H9 (cell line): ENCODE measurements around the gene PKD2L1. TPM values are rescaled to one million over a fixed set of nuclear protein-coding genes. Genes with fewer than 3 reads are reported as not detected.

ENCODE experiments used
- DNase-seq: peaks from one replicate; pipeline ENCODE4 v3.0.0-alpha.2; 2017
- H2AFZ ChIP-seq: one replicate; pipeline ENCODE4 v1.6.1; 2013; ENCODE audit warnings: mild to moderate bottlenecking, low read length, control low read depth, moderate library complexity
- H2AK5ac ChIP-seq: 2 replicates; pipeline ENCODE4 v1.6.1; 2013; ENCODE audit warnings: low read length, control low read depth, mixed read lengths; ENCODE audit not compliant: insufficient read length
- H2BK120ac ChIP-seq: one replicate; pipeline ENCODE4 v1.6.1; 2013; ENCODE audit warnings: low read depth, mild to moderate bottlenecking, low read length, control low read depth, inconsistent platforms; ENCODE audit not compliant: poor library complexity, severe bottlenecking
- H2BK12ac ChIP-seq: 2 replicates; pipeline ENCODE4 v1.6.1; 2013; ENCODE audit warnings: low read length, control low read depth, mixed read lengths, low read depth; ENCODE audit not compliant: insufficient read length
- H2BK15ac ChIP-seq: 2 replicates; pipeline ENCODE4 v1.6.1; 2013; ENCODE audit warnings: low read depth, low read length, control low read depth
- H2BK20ac ChIP-seq: one replicate; pipeline ENCODE4 v1.6.1; 2013; ENCODE audit warnings: low read depth, mild to moderate bottlenecking, low read length, control low read depth, inconsistent platforms; ENCODE audit not compliant: poor library complexity, severe bottlenecking
- H2BK5ac ChIP-seq: 2 replicates; pipeline ENCODE4 v1.6.1; 2013; ENCODE audit warnings: low read length, control low read depth, mixed read lengths; ENCODE audit not compliant: insufficient read length
- H3K14ac ChIP-seq: 2 replicates; pipeline ENCODE4 v1.6.1; 2013; ENCODE audit warnings: low read length, control low read depth; ENCODE audit not compliant: insufficient read depth
- H3K18ac ChIP-seq: 2 replicates; pipeline ENCODE4 v1.6.1; 2013; ENCODE audit warnings: low read depth, mild to moderate bottlenecking, mixed read lengths, low read length, control low read depth; ENCODE audit not compliant: insufficient read length
- H3K23ac ChIP-seq: 2 replicates; pipeline ENCODE4 v1.6.1; 2013; ENCODE audit warnings: low read length, control low read depth, mixed read lengths, low read depth; ENCODE audit not compliant: insufficient read length
- H3K23me2 ChIP-seq: 2 replicates; pipeline ENCODE4 v1.6.1; 2013; ENCODE audit warnings: low read depth, mild to moderate bottlenecking, mixed read lengths, low read length, control low read depth; ENCODE audit not compliant: insufficient read length, poor library complexity, severe bottlenecking
- H3K27ac ChIP-seq: 2 replicates; pipeline ENCODE4 v1.5.1; 2013; ENCODE audit warnings: low read length, control low read depth, mixed read lengths, low read depth; ENCODE audit not compliant: insufficient read length
- H3K27me3 ChIP-seq: 2 replicates; pipeline ENCODE4 v1.6.1; 2013; ENCODE audit warnings: low read length, control low read depth, inconsistent platforms; ENCODE audit not compliant: insufficient read depth
- H3K4ac ChIP-seq: 2 replicates; pipeline ENCODE4 v1.6.1; 2013; ENCODE audit warnings: low read depth, mild to moderate bottlenecking, control low read depth, inconsistent platforms, low read length, moderate library complexity
- H3K4me1 ChIP-seq: 2 replicates; pipeline ENCODE4 v1.6.1; 2013; ENCODE audit warnings: low read length, control low read depth, inconsistent platforms; ENCODE audit not compliant: insufficient read depth
- H3K4me2 ChIP-seq: 2 replicates; pipeline ENCODE4 v1.6.1; 2013; ENCODE audit warnings: low read length, control low read depth, mixed read lengths; ENCODE audit not compliant: insufficient read length, insufficient read depth
- H3K56ac ChIP-seq: 2 replicates; pipeline ENCODE4 v1.6.1; 2013; ENCODE audit warnings: low read depth, mild to moderate bottlenecking, mixed read lengths, low read length, control low read depth; ENCODE audit not compliant: insufficient read length
- H3K79me1 ChIP-seq: 2 replicates; pipeline ENCODE4 v1.6.1; 2013; ENCODE audit warnings: low read depth, mild to moderate bottlenecking, moderate library complexity, low read length, control low read depth, inconsistent platforms; ENCODE audit not compliant: insufficient read depth, poor library complexity, severe bottlenecking
- H3K79me2 ChIP-seq: 2 replicates; pipeline ENCODE4 v1.6.1; 2013; ENCODE audit warnings: low read length, control low read depth, inconsistent platforms; ENCODE audit not compliant: insufficient read depth
- H3K9ac ChIP-seq: 2 replicates; pipeline ENCODE4 v1.6.1; 2013; ENCODE audit warnings: low read length, control low read depth, mixed read lengths; ENCODE audit not compliant: insufficient read length; ENCODE audit errors: extremely low read depth
- H3K9me3 ChIP-seq: one replicate; pipeline ENCODE4 v1.6.1; 2013; ENCODE audit warnings: low read depth, low read length, inconsistent platforms; ENCODE audit not compliant: control insufficient read depth
- H3T11ph ChIP-seq: one replicate; pipeline ENCODE4 v1.6.1; 2013; ENCODE audit warnings: mild to moderate bottlenecking, low read length, control low read depth, inconsistent platforms
- H4K20me1 ChIP-seq: one replicate; pipeline ENCODE4 v1.6.1; 2013; ENCODE audit not compliant: control insufficient read depth, insufficient read length, insufficient read depth
- H4K5ac ChIP-seq: 2 replicates; pipeline ENCODE4 v1.6.1; 2013; ENCODE audit warnings: low read depth, mild to moderate bottlenecking, mixed read lengths, low read length, control low read depth; ENCODE audit not compliant: insufficient read length
- H4K8ac ChIP-seq: replicated peaks from 2 replicates; pipeline ENCODE4 v1.6.1; 2013; ENCODE audit warnings: low read length, control low read depth, mixed read lengths, low read depth; ENCODE audit not compliant: insufficient read length
- H4K91ac ChIP-seq: 2 replicates; pipeline ENCODE4 v1.6.1; 2013; ENCODE audit warnings: low read depth, mild to moderate bottlenecking, moderate library complexity, mixed read lengths, low read length, control low read depth; ENCODE audit not compliant: insufficient read length
- H3K27ac Mint-ChIP-seq, 3 experiments: 2 replicates in 2 of 3; 3 replicates in 1 of 3; pipeline ENCODE4 v1.8.0; 2020 to 2021; ENCODE audit warnings: mixed read lengths in 3 of 3, mild to moderate bottlenecking in 1 of 3, moderate library complexity in 1 of 3
- H3K27me3 Mint-ChIP-seq: 2 replicates; pipeline ENCODE4 v1.8.0; 2021; ENCODE audit warnings: low read depth, mild to moderate bottlenecking, moderate library complexity, mixed read lengths
- H3K36me3 Mint-ChIP-seq, 3 experiments: 2 replicates in 2 of 3; 3 replicates in 1 of 3; pipeline ENCODE4 v1.8.0; 2020 to 2021; ENCODE audit warnings: low read depth in 3 of 3, mixed read lengths in 3 of 3; ENCODE audit not compliant: insufficient read depth in 1 of 3
- H3K4me1 Mint-ChIP-seq, 2 experiments: 2 replicates each; pipeline ENCODE4 v1.8.0; 2020; ENCODE audit warnings: mixed read lengths in 2 of 2
- H3K4me3 Mint-ChIP-seq, 2 experiments: 2 replicates in 1 of 2; 3 replicates in 1 of 2; pipeline ENCODE4 v1.8.0; 2020 to 2021; ENCODE audit warnings: mild to moderate bottlenecking in 2 of 2, mixed read lengths in 2 of 2, moderate library complexity in 1 of 2
- H3K9me3 Mint-ChIP-seq, 2 experiments: 2 replicates in 1 of 2; 3 replicates in 1 of 2; pipeline ENCODE4 v1.8.0; 2020; ENCODE audit warnings: mild to moderate bottlenecking in 2 of 2, mixed read lengths in 2 of 2, moderate library complexity in 1 of 2
- WGBS: extraction: QIAGEN DNeasy Blood & Tissue Kit; methylation state at CpG from one replicate; pipeline ENCODE4 v1.1.7; 2013; ENCODE audit warnings: missing lambda C conversion rate, low lambda C conversion rate, mixed read lengths; ENCODE audit not compliant: insufficient read length; ENCODE audit errors: extremely low coverage; 5-methylcytosine and 5-hydroxymethylcytosine counted together
- total RNA-seq: library from RNA; stranded (reverse); gene quantifications from 2 replicates; pipeline ENCODE4 v1.2.1, GENCODE V29; 2021
- TF ChIP-seq, protein P1 (sequence below): fragments of 200-600 bp; sonication (generic); conservative IDR thresholded peaks from 3 replicates; pipeline ENCODE4 v1.8.0; 2021; ENCODE audit warnings: antibody characterized with exemption, mild to moderate bottlenecking

Gene PKD2L1
- total RNA-seq, 1 experiment from 2014 or later = 0.20 TPM

DNA sequence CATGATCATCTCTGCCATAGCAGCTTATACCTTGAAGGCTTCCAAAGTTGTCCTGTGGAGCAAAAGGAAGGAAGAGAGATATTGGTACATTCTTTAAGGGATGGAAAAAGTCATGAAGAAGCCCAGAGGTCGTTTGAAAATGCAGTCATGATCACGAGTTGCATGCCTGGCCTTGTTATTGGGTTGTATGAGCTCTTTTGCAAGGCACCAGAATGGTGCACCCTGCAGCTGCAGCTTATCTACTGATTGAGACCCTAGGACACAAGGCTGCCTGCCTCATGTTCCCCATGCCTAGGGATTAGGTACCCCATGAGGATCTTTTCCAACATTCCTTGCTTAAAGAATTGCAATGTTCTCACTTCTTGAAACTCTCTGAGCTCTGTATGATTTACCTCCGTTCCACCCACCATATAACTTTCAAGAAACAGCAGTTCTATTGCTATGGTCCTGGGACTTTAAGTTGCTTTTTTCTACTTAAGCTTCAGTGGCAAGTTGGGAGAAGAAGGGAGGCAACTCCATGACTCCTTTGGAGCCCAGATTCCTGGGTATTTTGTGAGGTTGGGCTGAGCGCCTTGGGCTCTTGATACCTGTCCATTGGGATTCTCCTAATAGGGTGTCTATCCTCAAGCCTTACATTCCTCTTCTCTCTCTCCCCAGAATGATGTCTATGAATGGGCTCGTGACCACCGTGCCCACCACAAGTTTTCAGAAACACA lies 23.9 kb upstream of the PKD2L1 start:
- H4K91ac ChIP-seq = no peak overlapping the region
- no peak overlapping the region for H3K27ac ChIP-seq
- no peaks in the 10 kb centered on the region for H3K27me3 ChIP-seq
- H4K20me1 ChIP-seq = peaks cover 11% of the 10 kb centered on the region
- no peak overlapping the region for H2AFZ ChIP-seq
- Mint-ChIP-seq H3K4me1 (peaks cover 48 to 55% of the 10 kb centered on the region in 2 experiments), H3K36me3 (peaks cover 87 to 93% (median 93%) of the 10 kb centered on the region in 3 experiments), H3K27me3 (no peaks in the 10 kb centered on the region), H3K9me3 (no peaks in the 10 kb centered on the region; a peak in 1 of 5 replicates), H3K27ac (peak overlapping the region; percentile 34 to 51 (median 42); a peak in 3 of 7 replicates), H3K4me3 (no peak overlapping the region)
- no peak for DNase-seq
- H3K9me3 ChIP-seq = no peaks in the 10 kb centered on the region
- no peak overlapping the region for H3T11ph ChIP-seq
- no CpG with 5 or more reads among the region's 6 CpGs for whole genome bisulfite sequencing
- no peak overlapping the region for H3K9ac ChIP-seq
- no peaks in the 10 kb centered on the region for H3K23me2 ChIP-seq
- H2BK20ac ChIP-seq = no peak overlapping the region
- no peak overlapping the region for H2BK5ac ChIP-seq
- no peak overlapping the region for H2BK120ac ChIP-seq
- H2BK15ac ChIP-seq = no peak overlapping the region
- no peak overlapping the region for H3K56ac ChIP-seq
- no peak overlapping the region for H2BK12ac ChIP-seq
- H3K4me2 ChIP-seq = peak overlapping the region; percentile 21
- H4K5ac ChIP-seq = no peak overlapping the region
- no peak overlapping the region for H3K4ac ChIP-seq
- H3K23ac ChIP-seq = no peak overlapping the region
- TF ChIP-seq, protein P1, sequence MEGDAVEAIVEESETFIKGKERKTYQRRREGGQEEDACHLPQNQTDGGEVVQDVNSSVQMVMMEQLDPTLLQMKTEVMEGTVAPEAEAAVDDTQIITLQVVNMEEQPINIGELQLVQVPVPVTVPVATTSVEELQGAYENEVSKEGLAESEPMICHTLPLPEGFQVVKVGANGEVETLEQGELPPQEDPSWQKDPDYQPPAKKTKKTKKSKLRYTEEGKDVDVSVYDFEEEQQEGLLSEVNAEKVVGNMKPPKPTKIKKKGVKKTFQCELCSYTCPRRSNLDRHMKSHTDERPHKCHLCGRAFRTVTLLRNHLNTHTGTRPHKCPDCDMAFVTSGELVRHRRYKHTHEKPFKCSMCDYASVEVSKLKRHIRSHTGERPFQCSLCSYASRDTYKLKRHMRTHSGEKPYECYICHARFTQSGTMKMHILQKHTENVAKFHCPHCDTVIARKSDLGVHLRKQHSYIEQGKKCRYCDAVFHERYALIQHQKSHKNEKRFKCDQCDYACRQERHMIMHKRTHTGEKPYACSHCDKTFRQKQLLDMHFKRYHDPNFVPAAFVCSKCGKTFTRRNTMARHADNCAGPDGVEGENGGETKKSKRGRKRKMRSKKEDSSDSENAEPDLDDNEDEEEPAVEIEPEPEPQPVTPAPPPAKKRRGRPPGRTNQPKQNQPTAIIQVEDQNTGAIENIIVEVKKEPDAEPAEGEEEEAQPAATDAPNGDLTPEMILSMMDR = no peak
- no peak overlapping the region for H4K8ac ChIP-seq
- peaks cover 19% of the 10 kb centered on the region for H3K79me1 ChIP-seq
- peaks cover 6% of the 10 kb centered on the region; the same call in 1 of the 2 replicates for H3K4me1 ChIP-seq
- no peak overlapping the region for H3K18ac ChIP-seq
- no peak overlapping the region for H2AK5ac ChIP-seq
- peaks cover 34% of the 10 kb centered on the region for H3K79me2 ChIP-seq
- no peak overlapping the region for H3K14ac ChIP-seq
